ENCODE data around the gene ARHGDIG. TPM values are rescaled to one million over a fixed set of nuclear protein-coding genes. Genes with fewer than 3 reads are reported as not detected.

Gene ARHGDIG
- total RNA-seq, 2 experiments from 2014 or later, result not detected

DNA sequence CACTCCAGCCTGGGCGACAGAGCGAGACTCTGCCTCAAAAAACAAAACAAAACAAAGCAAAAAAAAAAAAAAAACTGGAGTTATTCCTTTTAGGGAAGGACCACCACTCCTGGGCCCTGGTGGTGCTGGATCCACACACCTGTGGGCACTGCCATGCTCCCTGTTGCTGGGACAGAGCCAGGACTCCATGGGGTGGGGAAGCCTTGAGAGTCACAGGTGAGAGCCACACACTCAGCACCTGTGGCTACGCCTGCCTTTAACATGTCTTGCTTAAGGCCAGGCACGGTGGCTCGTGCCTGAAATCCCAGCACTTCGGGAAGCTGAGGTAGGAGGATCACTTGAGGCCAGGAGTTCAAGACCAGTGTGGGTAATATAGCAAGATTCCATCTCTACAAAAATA, 20.8 kb downstream of the ARHGDIG start:
- TF ChIP-seq, protein P1, sequence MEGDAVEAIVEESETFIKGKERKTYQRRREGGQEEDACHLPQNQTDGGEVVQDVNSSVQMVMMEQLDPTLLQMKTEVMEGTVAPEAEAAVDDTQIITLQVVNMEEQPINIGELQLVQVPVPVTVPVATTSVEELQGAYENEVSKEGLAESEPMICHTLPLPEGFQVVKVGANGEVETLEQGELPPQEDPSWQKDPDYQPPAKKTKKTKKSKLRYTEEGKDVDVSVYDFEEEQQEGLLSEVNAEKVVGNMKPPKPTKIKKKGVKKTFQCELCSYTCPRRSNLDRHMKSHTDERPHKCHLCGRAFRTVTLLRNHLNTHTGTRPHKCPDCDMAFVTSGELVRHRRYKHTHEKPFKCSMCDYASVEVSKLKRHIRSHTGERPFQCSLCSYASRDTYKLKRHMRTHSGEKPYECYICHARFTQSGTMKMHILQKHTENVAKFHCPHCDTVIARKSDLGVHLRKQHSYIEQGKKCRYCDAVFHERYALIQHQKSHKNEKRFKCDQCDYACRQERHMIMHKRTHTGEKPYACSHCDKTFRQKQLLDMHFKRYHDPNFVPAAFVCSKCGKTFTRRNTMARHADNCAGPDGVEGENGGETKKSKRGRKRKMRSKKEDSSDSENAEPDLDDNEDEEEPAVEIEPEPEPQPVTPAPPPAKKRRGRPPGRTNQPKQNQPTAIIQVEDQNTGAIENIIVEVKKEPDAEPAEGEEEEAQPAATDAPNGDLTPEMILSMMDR (IDR thresholded peaks at IDR 0.05), result no peak
- H3K4me3 Mint-ChIP-seq, result no peak overlapping the region
- peaks cover 3% of the 10 kb centered on the region for H3K4me1 Mint-ChIP-seq (ENCODE audit: low read depth)
- DNase-seq, result no peak
- CTCF ChIA-PET, result no interaction called here
- ATAC-seq, result no peak
- H3K36me3 Mint-ChIP-seq (ENCODE audit: low read depth), result peaks cover 11% of the 10 kb centered on the region
- no peak overlapping the region for H3K27ac Mint-ChIP-seq
- H3K27me3 Mint-ChIP-seq, result no peaks in the 10 kb centered on the region
- no peaks in the 10 kb centered on the region for H3K9me3 Mint-ChIP-seq
- intact Hi-C loops (cut with micrococcal nuclease), result no loop called here
- POLR2A ChIA-PET, result no interaction called here

DNA sequence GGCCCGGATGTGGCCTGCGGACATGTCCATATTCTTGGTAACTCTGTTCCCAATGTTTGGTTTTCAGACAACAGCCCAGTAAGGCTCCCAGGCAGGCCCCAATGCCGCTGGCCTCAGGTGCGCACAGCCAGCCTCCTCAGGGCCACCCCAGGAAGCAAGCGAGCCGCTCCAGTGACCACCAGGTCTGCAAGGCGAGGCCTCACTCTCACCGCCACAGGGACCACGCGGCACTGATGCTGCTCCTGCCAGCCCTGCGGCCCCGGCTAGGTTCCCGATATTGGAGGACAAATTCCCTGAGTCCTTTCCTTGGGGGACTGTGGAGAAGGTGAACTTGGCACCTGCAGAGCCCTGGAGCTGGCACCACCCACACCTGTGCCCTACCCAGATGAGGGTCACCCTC, 21.6 kb downstream of the ARHGDIG start:
- Mint-ChIP-seq H3K4me1 (ENCODE audit: low read depth) (peaks cover 4% of the 10 kb centered on the region), H3K36me3 (ENCODE audit: low read depth) (peaks cover 11% of the 10 kb centered on the region)

DNA sequence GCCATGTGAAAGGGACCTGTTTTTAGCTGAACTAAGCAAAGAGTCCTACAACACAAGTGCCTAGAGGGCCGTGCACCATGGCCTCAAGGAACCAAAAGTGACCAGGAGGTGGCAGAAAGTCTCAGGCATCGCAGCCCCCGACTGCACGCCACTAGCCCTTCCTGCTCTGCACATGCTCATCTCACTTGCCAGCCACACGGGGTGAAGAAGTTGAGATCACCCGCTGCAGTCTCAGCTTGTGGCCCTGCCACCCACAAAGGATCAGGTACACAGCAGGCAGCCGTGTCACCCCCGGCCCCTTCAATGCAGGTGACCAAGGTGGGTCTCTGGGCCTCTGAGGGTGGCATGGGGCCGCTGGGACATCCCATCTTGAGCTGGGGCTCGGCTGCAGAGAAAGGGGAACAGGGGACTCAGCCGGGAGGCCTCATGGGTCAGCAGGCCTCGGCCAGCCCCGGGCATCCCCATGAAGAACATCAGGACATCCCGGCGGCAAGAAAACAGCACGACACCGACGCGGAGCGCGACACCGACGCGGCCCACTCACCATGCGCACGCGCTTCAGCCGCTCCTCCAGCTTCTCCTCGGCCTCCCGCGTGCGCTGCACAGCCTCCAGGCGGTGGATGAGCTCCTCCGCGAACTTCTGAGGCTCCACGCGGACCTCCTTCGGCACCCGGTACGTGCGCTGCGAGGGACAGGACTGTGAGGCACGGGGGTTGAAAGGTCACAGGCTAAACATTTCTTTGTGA, 23.5 kb downstream of the ARHGDIG start:
- no peak for DNase-seq
- Mint-ChIP-seq H3K4me3 (no peak overlapping the region), H3K9me3 (no peaks in the 10 kb centered on the region), H3K27ac (no peak overlapping the region), H3K27me3 (no peaks in the 10 kb centered on the region), H3K4me1 (ENCODE audit: low read depth) (peaks cover 7% of the 10 kb centered on the region), H3K36me3 (ENCODE audit: low read depth) (peaks cover 12% of the 10 kb centered on the region)
- POLR2A ChIA-PET, result no interaction called here
- TF ChIP-seq, protein P1 (IDR thresholded peaks at IDR 0.05), result no peak
- ATAC-seq, result peak; percentile 24
- CTCF ChIA-PET, result no interaction called here
- intact Hi-C loops (cut with micrococcal nuclease), result no loop called here

More for the DNA sequence above, 21.6 kb downstream of the ARHGDIG start:
- TF ChIP-seq, protein P1 (IDR thresholded peaks at IDR 0.05), result no peak
- intact Hi-C loops (cut with micrococcal nuclease), result no loop called here
- no peak overlapping the region for H3K4me3 Mint-ChIP-seq
- ChIA-PET POLR2A (no interaction called here), CTCF (no interaction called here)
- H3K27me3 Mint-ChIP-seq, result no peaks in the 10 kb centered on the region
- no peak for DNase-seq
- ATAC-seq, result no peak
- H3K9me3 Mint-ChIP-seq, result no peaks in the 10 kb centered on the region
- H3K27ac Mint-ChIP-seq, result no peak overlapping the region

DNA sequence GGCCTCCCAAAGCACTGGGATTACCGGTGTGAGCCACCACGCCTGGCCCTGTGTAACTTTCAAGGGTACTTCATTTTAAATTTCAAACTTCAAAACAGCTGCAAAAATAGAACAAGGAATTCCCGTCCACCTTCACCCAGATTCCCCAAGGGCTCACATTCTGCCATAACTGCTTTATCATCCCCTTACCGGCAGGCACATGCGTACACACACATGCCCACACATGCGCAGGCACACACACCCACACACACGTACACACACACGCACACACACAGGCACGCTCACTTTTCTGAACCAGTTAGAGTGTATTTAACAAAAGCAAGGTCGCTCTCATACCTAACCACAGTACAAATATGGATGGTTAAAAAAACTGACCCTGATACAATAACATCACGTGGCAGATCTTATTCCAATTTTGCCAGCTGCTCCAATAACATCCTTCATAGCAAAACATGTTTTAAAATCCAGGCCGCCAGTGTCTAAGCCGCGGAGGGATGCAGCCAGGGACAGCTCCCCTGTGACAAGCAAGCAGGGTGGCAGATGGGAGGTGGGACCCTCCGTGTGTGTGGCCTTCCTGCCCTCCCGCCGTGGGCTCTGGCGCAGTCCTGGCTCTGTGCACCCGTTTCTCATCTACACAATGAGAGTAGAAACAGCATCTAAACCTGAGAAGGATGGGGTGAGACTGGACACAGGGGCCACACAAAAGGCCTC, 25.7 kb downstream of the ARHGDIG start:
- H3K4me1 Mint-ChIP-seq (ENCODE audit: low read depth), result peaks cover 14% of the 10 kb centered on the region
- H3K9me3 Mint-ChIP-seq, result no peaks in the 10 kb centered on the region
- POLR2A ChIA-PET, result interaction anchor here (1.0 kb wide), 1 partner anchor 11 kb away, joined by 3 read pairs; no protein-coding TSS in a partner anchor
- H3K36me3 Mint-ChIP-seq (ENCODE audit: low read depth), result peaks cover 12% of the 10 kb centered on the region
- CTCF ChIA-PET, result no interaction called here
- H3K27ac Mint-ChIP-seq, result no peak overlapping the region
- intact Hi-C loops (cut with micrococcal nuclease), result no loop called here
- DNase-seq (no peak), ATAC-seq (no peak)
- H3K4me3 Mint-ChIP-seq, result no peak overlapping the region
- TF ChIP-seq, protein P1 (IDR thresholded peaks at IDR 0.05), result no peak
- H3K27me3 Mint-ChIP-seq, result no peaks in the 10 kb centered on the region

DNA sequence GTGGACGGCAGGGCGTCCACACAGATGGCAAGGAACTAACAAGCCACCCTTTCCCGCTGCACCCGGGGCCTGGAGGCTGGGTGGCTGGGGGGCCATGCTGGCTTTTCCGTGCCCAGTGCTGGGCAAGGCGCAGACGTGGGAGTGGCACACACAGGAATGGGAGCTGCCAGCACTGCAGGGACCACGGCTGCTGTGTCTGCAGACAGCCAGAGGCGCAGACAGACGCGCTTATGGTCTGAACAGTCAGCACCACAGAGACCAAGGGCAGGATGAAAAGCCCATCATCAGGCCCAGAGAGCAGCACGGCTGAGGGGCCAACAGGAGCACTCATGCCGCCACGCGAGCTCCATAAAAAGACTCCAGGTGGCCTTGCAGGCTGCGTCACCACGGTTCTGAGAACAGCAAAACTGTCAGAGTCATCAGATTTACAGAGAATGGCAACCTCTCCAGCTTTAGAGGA, 26.6 kb downstream of the ARHGDIG start:
- CTCF ChIA-PET, result no interaction called here
- peaks cover 12% of the 10 kb centered on the region for H3K36me3 Mint-ChIP-seq (ENCODE audit: low read depth)
- H3K4me1 Mint-ChIP-seq (ENCODE audit: low read depth), result peaks cover 14% of the 10 kb centered on the region
- intact Hi-C loops (cut with micrococcal nuclease), result no loop called here
- no peak overlapping the region for H3K4me3 Mint-ChIP-seq
- TF ChIP-seq, protein P1 (IDR thresholded peaks at IDR 0.05), result no peak
- no peak for ATAC-seq
- no peaks in the 10 kb centered on the region for H3K27me3 Mint-ChIP-seq
- DNase-seq, result no peak
- no peak overlapping the region for H3K27ac Mint-ChIP-seq
- H3K9me3 Mint-ChIP-seq, result no peaks in the 10 kb centered on the region
- POLR2A ChIA-PET, result no interaction called here

Data from activated CD8-positive, alpha-beta T cell treated with anti-CD3 and anti-CD28 coated beads for 36 hours (primary cell).